Breast epithelium (tissue), 3 donors: Measurements from ENCODE around the gene WBP11.

Experiments
- POLR2A ChIP-seq: fragments of 450-650 bp; IDR thresholded peaks from one replicate; pipeline ENCODE4 v1.6.1; 2016; ENCODE audit warnings: antibody characterized with exemption, mild to moderate bottlenecking, moderate library complexity
- TF ChIP-seq, protein P1 (sequence below), 3 donors: fragments of 450-650 bp; IDR thresholded peaks; one replicate each; pipeline ENCODE4 v1.5.1; 2016 to 2017; ENCODE audit warnings: antibody characterized with exemption in 3 of 3, mild to moderate bottlenecking in 3 of 3, moderate library complexity in 3 of 3

DNA sequence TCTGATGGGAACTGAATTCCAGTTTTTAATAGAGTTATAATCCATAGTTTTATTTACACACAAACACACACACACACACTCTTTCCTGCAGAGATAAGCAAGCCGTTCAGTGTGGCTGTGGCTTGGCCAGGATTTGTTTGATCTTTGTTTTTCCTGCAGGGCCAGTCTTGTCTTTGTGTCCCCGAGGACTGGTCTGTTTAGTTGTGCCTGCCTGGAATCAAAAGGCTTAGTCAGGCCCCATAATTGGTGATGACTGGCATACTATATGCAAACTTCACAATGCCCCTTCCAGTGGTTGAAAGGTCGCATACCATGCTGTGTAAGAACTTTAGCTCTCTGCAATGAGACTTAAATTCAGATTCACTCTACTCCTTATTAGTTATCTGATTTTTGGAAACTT, 26.0 kb downstream of the WBP11 start:
- TF ChIP-seq, protein P1, sequence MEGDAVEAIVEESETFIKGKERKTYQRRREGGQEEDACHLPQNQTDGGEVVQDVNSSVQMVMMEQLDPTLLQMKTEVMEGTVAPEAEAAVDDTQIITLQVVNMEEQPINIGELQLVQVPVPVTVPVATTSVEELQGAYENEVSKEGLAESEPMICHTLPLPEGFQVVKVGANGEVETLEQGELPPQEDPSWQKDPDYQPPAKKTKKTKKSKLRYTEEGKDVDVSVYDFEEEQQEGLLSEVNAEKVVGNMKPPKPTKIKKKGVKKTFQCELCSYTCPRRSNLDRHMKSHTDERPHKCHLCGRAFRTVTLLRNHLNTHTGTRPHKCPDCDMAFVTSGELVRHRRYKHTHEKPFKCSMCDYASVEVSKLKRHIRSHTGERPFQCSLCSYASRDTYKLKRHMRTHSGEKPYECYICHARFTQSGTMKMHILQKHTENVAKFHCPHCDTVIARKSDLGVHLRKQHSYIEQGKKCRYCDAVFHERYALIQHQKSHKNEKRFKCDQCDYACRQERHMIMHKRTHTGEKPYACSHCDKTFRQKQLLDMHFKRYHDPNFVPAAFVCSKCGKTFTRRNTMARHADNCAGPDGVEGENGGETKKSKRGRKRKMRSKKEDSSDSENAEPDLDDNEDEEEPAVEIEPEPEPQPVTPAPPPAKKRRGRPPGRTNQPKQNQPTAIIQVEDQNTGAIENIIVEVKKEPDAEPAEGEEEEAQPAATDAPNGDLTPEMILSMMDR (IDR thresholded peaks at IDR 0.05): no peak
- TF ChIP-seq POLR2A: no peak
